ENCODE results near the gene CFAP410. TPM values are rescaled to one million over a fixed set of nuclear protein-coding genes. Genes with fewer than 3 reads are reported as not detected.

The CFAP410 gene
- total RNA-seq, 1 donor from 2014 or later, result 5.0 TPM

GRCh38 chr21:44298301-44298700 is 40.9 kb downstream of the CFAP410 start:
- no peak for DNase-seq

- peak; percentile 75 for DNase-seq
Observed at GRCh38 chr21:44297525-44298290, 41.5 kb downstream of the CFAP410 start.

- DNase-seq, result no peak
Observed at GRCh38 chr21:44296916-44297315, 42.3 kb downstream of the CFAP410 start.

- no peak for DNase-seq
Observed at GRCh38 chr21:44296103-44296519, 43.1 kb downstream of the CFAP410 start.

GRCh38 chr21:44295646-44296045 is 43.5 kb downstream of the CFAP410 start:
- no peak for DNase-seq

DNA sequence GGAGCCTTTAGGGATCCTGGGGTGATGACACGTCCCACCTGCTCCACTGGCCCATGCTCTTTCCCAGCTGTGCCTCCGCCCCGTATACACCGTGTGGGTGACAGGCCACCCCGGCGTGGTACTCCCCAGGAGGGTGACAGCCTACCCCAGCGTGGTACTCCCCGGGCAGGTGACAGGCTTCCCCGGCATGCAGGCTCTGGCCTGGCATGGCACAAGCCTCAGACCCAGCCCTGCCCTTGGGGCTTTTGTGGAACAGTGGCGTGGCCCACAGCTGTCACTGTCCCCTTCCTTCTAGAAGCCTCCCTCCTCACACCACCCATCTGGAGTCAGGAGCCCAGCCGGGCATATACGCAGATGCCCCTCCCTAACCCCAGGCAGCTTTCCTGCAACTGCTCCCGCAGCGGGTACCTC is 44.0 kb downstream of the CFAP410 start:
- DNase-seq, result no peak

- DNase-seq, result no peak
Observed at GRCh38 chr21:44294391-44295162, 44.6 kb downstream of the CFAP410 start.

- no peak for DNase-seq
Observed at GRCh38 chr21:44293551-44294231, 45.5 kb downstream of the CFAP410 start.

- no peak for DNase-seq
Observed at GRCh38 chr21:44292812-44293195, 46.4 kb downstream of the CFAP410 start.

- DNase-seq, result no peak
Observed at GRCh38 chr21:44291936-44292811, 47.0 kb downstream of the CFAP410 start.

DNA sequence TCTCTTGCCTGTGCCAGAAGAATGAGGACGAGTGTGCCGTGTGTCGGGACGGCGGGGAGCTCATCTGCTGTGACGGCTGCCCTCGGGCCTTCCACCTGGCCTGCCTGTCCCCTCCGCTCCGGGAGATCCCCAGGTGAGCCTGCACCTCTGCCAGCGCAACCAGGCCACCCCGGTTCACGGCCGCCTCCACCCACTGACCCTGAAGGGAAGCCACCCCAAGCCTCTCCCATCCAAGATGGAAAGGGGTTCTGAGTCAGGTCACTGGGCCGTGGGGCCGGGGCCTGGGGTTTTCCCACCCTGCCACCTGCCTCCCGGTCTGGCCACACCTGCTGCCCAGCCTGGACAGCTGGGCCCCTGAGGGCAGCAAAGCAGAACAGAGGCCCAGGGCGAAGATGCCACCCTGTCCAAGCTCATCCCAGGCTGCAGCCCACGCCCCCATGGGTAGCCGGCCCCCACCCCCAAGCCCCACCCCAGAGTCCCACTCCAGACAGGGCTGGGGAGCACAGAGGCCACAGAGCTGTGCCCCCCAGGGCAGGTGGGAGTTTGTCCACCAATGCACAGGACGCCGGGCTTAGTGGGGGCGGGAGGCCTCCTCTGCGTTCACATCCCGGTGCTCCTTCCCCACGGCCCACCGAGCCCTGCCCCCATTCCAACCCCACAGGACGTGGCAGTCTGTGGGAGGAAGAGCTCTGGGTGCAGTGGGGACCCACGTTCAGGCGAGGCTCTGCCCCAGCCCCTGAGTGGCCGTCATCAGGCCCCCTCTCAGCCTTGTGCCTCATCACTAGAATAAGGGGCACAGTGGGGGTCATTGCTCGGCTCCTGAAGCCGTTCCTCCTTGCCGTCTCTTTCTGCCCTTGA is 47.9 kb downstream of the CFAP410 start:
- no peak for DNase-seq

DNA sequence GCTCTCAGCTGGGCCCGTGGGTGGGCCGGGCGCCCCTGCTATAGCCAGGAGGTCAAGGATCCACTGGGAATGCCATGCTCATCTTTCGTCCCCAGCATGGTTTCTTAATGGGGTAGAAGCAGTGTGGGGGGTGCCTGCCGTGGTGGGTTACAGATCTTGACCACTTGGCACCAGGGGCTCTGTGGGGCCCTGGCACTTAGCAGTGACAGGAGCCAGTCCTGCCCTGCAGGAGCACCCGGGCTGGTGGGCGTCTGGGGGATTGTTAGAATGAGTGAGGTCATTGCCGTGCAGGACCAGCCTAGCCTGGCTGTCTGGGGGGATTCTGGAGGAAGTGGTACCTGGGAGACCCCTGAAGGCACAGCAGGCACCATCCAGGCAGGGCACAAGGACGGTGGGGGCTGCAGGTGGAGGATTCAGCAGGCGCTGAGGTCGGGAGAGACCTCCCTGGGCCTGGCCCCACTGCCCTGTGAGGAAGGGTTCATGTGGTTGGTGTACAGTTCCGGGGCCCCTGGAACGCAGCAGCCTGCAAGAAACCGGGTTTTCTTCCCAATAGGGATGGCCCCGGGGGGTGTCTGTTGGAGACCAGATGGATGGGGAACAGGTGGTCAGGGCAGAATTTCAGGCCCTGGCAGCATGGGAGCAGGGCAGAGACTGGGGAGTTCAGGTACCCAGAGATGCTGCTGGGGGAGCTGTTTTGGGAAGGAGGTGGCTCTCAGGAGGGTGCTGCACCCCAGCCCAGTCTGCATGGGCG is 48.7 kb downstream of the CFAP410 start:
- no peak for DNase-seq

DNA sequence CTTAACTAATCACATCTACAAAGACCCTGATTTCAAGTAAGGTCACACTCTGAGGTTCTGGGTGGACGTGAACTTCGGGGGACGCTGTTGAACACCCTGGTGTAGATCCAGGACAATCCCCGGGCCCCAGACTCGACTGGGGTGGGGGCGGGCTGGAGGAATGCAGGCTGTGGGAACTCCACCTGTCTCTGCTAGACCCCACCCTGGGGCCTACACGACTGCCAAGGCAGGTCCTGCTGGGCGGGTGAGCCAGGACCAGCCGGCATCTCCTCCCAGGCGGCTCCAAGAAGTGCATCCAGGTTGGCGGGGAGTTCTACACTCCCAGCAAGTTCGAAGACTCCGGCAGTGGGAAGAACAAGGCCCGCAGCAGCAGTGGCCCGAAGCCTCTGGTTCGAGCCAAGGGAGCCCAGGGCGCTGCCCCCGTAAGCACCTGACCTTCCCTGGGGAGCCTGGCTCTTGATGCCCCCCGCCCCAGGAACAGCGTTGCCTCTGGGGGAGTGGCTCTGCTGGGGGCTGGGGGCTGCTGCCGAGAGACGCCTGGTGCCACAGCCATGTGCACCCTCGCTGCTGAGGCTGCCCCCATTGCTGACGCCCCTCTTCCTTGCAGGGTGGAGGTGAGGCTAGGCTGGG is 49.7 kb downstream of the CFAP410 start:
- no peak for DNase-seq

DNA sequence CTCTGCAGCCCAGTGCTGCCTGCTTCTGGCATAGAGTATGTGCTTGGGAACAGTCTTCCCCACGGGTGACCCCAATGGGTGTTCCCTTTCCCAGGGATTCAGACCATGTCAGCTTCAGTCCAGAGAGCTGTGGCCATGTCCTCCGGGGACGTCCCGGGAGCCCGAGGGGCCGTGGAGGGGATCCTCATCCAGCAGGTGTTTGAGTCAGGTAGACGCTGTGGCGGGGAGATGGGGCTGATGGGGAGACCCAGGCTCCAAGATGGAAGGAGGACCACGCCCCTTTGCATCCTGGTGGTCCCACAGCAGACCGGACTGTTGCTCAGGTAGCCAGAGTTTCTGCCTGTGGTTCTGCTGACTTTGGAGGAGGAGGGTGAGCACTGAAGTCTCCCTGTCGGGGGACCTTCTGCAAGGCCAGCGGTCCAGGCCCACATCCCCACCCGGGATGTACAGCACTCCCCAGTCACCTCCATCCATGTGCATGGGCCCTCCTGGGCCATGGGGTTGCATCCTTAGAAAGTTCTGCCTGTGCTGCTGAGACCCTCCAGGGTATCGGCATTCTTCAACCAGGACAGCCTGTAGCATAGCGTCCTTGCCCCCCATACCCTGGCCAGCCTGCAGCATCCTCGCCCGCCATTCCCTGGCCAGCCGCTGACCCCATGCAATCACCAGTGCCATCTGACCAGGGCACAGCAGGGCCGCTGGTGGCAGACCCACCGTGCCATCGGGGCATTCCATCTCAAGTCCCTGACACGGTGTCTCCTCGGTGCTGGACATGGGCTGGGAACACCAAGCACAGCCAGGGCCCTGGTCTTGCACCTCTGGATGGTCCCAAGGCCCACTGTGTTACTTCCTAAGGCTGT is 50.7 kb downstream of the CFAP410 start:
- no peak for DNase-seq

- no peak for DNase-seq
Observed at GRCh38 chr21:44286716-44287632, 52.2 kb downstream of the CFAP410 start.

DNA sequence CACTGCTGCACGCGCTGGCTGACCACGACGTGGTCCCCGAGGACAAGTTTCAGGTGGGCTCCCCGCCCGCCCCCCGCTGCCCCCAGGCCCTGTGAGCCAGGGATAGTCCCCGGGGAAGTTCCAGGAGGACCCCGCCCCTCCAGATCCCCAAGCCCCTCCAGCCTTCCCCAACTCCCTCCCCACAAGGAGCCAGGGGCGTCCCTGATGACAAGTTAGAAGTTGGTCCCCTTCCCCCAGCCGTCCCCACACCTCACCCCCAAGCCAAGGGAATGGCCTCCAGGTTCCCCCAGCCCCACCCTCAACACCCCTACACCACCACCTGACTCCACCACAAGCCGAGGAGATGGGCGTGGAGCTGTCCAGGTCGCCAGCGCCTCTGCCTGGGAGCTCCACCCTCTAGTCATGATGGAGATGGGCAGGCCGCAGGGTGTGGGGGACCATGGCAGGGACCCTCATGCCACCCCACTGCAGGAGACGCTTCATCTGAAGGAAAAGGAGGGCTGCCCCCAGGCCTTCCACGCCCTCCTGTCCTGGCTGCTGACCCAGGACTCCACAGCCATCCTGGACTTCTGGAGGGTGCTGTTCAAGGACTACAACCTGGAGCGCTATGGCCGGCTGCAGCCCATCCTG is 53.0 kb downstream of the CFAP410 start:
- no peak for DNase-seq

Measured in occipital lobe (tissue), 2 donors.